Activated T-helper 17 cell treated with anti-CD3 and anti-CD28 coated beads, Interleukin-2, amount 50 U/mL, for 72 hours (primary cell): ENCODE data around the gene PRPF40B. TPM values are rescaled to one million over a fixed set of nuclear protein-coding genes. Genes with fewer than 3 reads are reported as not detected.

Source experiments
- ATAC-seq: fragments of 150-1000 bp; cut with Tn5 transposase; replicated peaks from 2 replicates; pipeline ENCODE4 v1.10.0; 2021; ENCODE audit warnings: mild to moderate bottlenecking, moderate library complexity
- H3K27ac Mint-ChIP-seq: one replicate; pipeline ENCODE4 v1.8.0; 2022; ENCODE audit warnings: mixed read lengths
- H3K27me3 Mint-ChIP-seq: one replicate; pipeline ENCODE4 v1.8.0; 2022; ENCODE audit warnings: mixed read lengths
- H3K36me3 Mint-ChIP-seq: one replicate; pipeline ENCODE4 v1.8.0; 2022; ENCODE audit warnings: low read depth, mild to moderate bottlenecking, mixed read lengths
- H3K4me1 Mint-ChIP-seq: one replicate; pipeline ENCODE4 v1.8.0; 2022; ENCODE audit warnings: mixed read lengths
- H3K4me3 Mint-ChIP-seq: one replicate; pipeline ENCODE4 v1.8.0; 2022; ENCODE audit warnings: mild to moderate bottlenecking, mixed read lengths
- H3K9me3 Mint-ChIP-seq: one replicate; pipeline ENCODE4 v1.8.0; 2022; ENCODE audit warnings: mixed read lengths
- total RNA-seq, 2 donors: library from RNA; stranded (reverse); gene quantifications; one replicate each; pipeline ENCODE4 v1.2.3, GENCODE V29; 2022

Gene PRPF40B
- total RNA-seq, 2 donors from 2014 or later, result 7.7 to 8.2 TPM

GRCh38 chr12:49692851-49693250 is 69.5 kb downstream of the PRPF40B start:
- Mint-ChIP-seq H3K9me3 (no peaks in the 10 kb centered on the region), H3K27ac (no peak overlapping the region), H3K4me1 (peaks cover 25% of the 10 kb centered on the region), H3K27me3 (no peaks in the 10 kb centered on the region), H3K4me3 (no peak overlapping the region), H3K36me3 (no peaks in the 10 kb centered on the region)
- ATAC-seq, result no peak

DNA sequence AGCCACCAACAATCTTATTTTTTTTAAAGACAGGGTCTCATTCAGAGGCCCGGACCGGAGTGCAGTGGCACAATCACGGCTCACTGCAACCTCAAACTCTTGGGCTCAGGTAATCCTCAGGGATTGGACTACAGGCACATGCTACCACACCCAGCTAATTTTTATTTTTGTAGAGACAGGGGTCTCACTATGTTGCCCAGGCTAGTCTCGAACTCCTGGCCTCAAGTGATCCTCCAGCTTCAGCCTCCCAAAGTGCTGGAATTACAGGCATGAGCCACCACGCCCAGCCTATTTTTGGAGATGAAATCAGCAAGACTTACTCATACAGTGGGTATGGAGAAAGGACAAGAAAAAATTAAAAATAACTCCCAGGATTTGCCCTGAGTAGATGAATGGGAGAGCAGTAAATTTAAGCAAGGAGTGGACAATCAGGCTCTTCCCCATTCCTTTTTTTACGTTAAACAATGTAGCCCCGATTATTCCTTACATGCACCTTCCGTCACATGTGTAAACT is 70.6 kb downstream of the PRPF40B start:
- no peak for ATAC-seq
- no peaks in the 10 kb centered on the region for H3K36me3 Mint-ChIP-seq
- H3K27me3 Mint-ChIP-seq, result no peaks in the 10 kb centered on the region
- no peaks in the 10 kb centered on the region for H3K9me3 Mint-ChIP-seq
- H3K4me3 Mint-ChIP-seq, result no peak overlapping the region
- H3K27ac Mint-ChIP-seq, result no peak overlapping the region
- H3K4me1 Mint-ChIP-seq, result peaks cover 35% of the 10 kb centered on the region

Other genes starting within 250 kb of the PRPF40B start
- 1 to 10 TPM; 1.1 to 1.3 TPM for gene KCNH3, start 84.5 kb upstream of the PRPF40B start, total RNA-seq
- gene MCRS1, start 55.4 kb upstream of the PRPF40B start, total RNA-seq, result 10 to 100 TPM; 31.6 to 54.8 TPM
- gene FAM186B, start 17.9 kb upstream of the PRPF40B start, total RNA-seq, result under 1 TPM in 1 of 2 donors, not detected in 1; 0.11 TPM
- 10 to 100 TPM; 19.9 to 33.8 TPM for gene FMNL3, start 83.8 kb downstream of the PRPF40B start, total RNA-seq
- 100 to 1,000 TPM; 407 to 411 TPM for gene TMBIM6, start 118.0 kb downstream of the PRPF40B start, total RNA-seq
- gene NCKAP5L, start 204.9 kb downstream of the PRPF40B start, total RNA-seq, result 1 to 10 TPM; 1.2 to 2.4 TPM
- gene BCDIN3D, start 219.5 kb downstream of the PRPF40B start, total RNA-seq, result 1 to 10 TPM; 3.4 to 5.1 TPM